ENCODE data around the gene DPCD.

- TF ChIP-seq CTCF (IDR thresholded peaks at IDR 0.05) = no peak
- no peak for TF ChIP-seq POLR2A (IDR thresholded peaks at IDR 0.05)
- TF ChIP-seq EP300 (IDR thresholded peaks at IDR 0.05; ENCODE audit: low read depth) = no peak
- no peak for TF ChIP-seq POLR2AphosphoS5 (IDR thresholded peaks at IDR 0.05)
Observed at GRCh38 chr10:101611096-101611905, 23.2 kb downstream of the DPCD start.
